Measurements from ENCODE around the gene NDUFS7.

DNA sequence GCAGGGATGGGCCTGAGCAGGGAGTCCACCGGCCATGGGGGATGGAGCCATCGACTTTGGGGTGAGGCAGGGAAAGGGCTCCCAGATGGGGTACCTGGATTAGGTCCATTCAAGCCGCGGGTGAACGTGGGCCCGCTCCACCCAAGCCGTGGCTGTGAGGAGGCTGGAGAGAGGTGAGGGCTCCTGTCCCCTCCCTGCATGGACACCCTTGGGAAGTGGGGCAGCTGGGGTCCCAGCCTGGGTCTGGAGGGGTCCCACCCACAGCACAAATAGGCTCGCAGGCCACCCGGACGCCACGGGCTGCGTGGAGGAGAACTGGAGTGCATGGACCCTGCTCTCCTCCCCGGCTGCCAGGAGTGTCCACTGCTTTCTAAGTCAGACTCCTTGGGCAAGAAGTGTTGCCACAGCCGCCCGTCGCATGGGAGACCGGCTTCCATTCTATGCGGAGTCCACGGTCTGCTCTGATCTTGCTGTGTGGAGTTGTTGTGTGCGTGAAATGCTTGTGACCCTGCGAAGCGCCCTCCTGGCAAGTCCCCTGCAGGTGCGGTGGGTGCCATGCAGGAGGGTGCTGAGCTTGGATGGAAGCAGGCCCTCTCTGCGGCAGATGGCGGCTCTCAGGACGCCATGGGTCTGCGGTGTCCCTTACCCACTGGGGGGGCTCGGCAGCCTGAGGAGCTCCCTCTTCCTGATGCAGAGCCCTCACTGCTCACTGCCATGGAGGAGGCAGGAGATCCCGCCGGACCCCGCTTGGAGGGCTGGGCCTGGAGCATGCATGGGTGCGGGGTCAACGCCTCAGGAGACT lies 25.7 kb downstream of the NDUFS7 start:
- TF ChIP-seq POLR2A (IDR thresholded peaks at IDR 0.05): no peak
- no peak for TF ChIP-seq POLR2AphosphoS5 (IDR thresholded peaks at IDR 0.05)
- TF ChIP-seq, protein P1, sequence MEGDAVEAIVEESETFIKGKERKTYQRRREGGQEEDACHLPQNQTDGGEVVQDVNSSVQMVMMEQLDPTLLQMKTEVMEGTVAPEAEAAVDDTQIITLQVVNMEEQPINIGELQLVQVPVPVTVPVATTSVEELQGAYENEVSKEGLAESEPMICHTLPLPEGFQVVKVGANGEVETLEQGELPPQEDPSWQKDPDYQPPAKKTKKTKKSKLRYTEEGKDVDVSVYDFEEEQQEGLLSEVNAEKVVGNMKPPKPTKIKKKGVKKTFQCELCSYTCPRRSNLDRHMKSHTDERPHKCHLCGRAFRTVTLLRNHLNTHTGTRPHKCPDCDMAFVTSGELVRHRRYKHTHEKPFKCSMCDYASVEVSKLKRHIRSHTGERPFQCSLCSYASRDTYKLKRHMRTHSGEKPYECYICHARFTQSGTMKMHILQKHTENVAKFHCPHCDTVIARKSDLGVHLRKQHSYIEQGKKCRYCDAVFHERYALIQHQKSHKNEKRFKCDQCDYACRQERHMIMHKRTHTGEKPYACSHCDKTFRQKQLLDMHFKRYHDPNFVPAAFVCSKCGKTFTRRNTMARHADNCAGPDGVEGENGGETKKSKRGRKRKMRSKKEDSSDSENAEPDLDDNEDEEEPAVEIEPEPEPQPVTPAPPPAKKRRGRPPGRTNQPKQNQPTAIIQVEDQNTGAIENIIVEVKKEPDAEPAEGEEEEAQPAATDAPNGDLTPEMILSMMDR (IDR thresholded peaks at IDR 0.05): no peak

All from stomach (tissue), 4 donors.